HL-60 (cell line): ENCODE results near the gene SCYL1.
A peak's percentile ranks its signal among the peaks of the same experiment; 100 is the strongest.

Source experiments
- DNase-seq, 2 experiments: peaks; one replicate each; pipeline ENCODE4 v3.0.0-alpha.2; 2010 to 2020; ENCODE audit warnings: low read depth in 1 of 2, low spot score in 1 of 2
- H3K27ac ChIP-seq: fragments of 250-450 bp; sonication (Bioruptor Pico); replicated peaks from 2 replicates; pipeline ENCODE4 v1.5.1; 2020; ENCODE audit warnings: mild to moderate bottlenecking, moderate library complexity
- H3K27me3 ChIP-seq: fragments of 250-450 bp; sonication (Bioruptor Pico); 2 replicates; pipeline ENCODE4 v1.5.1; 2021; ENCODE audit warnings: mild to moderate bottlenecking, moderate library complexity; ENCODE audit not compliant: insufficient read depth, poor library complexity, severe bottlenecking
- H3K4me3 ChIP-seq: replicated peaks from 2 replicates; pipeline ENCODE4 v1.5.1; 2011; ENCODE audit warnings: mild to moderate bottlenecking, control low read depth, low read length; ENCODE audit not compliant: insufficient read depth
- CTCF ChIP-seq: IDR thresholded peaks from one replicate; pipeline ENCODE4 v1.5.1; 2011; ENCODE audit warnings: low read length, control low read depth, inconsistent platforms; ENCODE audit not compliant: insufficient read depth
- GABPA ChIP-seq: IDR thresholded peaks from 2 replicates; pipeline ENCODE4 v1.6.1; 2012; ENCODE audit warnings: low read depth
- POLR2AphosphoS5 ChIP-seq: IDR thresholded peaks from 2 replicates; pipeline ENCODE4 v1.6.1; 2012; ENCODE audit warnings: low read depth
- REST ChIP-seq: IDR thresholded peaks from 2 replicates; pipeline ENCODE4 v1.6.1; 2012; ENCODE audit warnings: low read depth; ENCODE audit not compliant: insufficient replicate concordance
- SPI1 ChIP-seq: IDR thresholded peaks from 2 replicates; pipeline ENCODE4 v1.6.1; 2012; ENCODE audit warnings: low read depth, mild to moderate bottlenecking, borderline replicate concordance

Gene SCYL1

GRCh38 chr11:65502555-65503367 lies 22.1 kb upstream of the SCYL1 start:
- Histone ChIP-seq H3K27ac (peak overlapping the region; percentile 100), H3K4me3 (peak overlapping the region; percentile 82), H3K27me3 (no peaks in the 10 kb centered on the region)
- DNase-seq, result peak in 1 of 2 experiments; percentile 47
- TF ChIP-seq POLR2AphosphoS5, result peak; percentile 94
- TF ChIP-seq CTCF, result no peak

- Histone ChIP-seq H3K27ac (peak overlapping the region; percentile 100), H3K27me3 (no peaks in the 10 kb centered on the region), H3K4me3 (peak overlapping the region; percentile 82)
- no peak for DNase-seq
- TF ChIP-seq POLR2AphosphoS5 (no peak; the same call in 1 of the 2 replicates), SPI1 (no peak), GABPA (no peak), REST (no peak), CTCF (no peak)
These were observed 21.4 kb upstream of the SCYL1 start for GRCh38 chr11:65503368-65503948.

DNA sequence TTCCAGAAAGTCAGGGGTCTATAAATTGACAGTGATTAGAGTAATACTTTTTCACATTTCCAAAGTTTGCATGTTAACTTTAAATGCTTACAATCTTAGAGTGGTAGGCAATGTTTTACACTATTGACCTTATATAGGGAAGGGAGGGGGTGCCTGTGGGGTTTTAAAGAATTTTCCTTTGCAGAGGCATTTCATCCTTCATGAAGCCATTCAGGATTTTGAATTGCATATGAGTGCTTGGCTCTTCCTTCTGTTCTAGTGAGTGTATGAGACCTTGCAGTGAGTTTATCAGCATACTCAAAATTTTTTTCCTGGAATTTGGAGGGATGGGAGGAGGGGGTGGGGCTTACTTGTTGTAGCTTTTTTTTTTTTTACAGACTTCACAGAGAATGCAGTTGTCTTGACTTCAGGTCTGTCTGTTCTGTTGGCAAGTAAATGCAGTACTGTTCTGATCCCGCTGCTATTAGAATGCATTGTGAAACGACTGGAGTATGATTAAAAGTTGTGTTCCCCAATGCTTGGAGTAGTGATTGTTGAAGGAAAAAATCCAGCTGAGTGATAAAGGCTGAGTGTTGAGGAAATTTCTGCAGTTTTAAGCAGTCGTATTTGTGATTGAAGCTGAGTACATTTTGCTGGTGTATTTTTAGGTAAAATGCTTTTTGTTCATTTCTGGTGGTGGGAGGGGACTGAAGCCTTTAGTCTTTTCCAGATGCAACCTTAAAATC lies 20.8 kb upstream of the SCYL1 start:
- Histone ChIP-seq H3K4me3 (peak overlapping the region; percentile 82), H3K27me3 (no peaks in the 10 kb centered on the region), H3K27ac (peak overlapping the region; percentile 100)
- TF ChIP-seq GABPA (no peak), POLR2AphosphoS5 (peak; percentile 82)
- no peak for DNase-seq

- no peak for TF ChIP-seq SPI1
- no peak for TF ChIP-seq CTCF
- no peak; the same call in none of the 2 replicates for TF ChIP-seq POLR2AphosphoS5
- Histone ChIP-seq H3K27ac (peak overlapping the region; percentile 100), H3K27me3 (no peaks in the 10 kb centered on the region), H3K4me3 (peak overlapping the region; percentile 82)
- peak in 1 of 2 experiments; percentile 46 for DNase-seq
These were observed 20.0 kb upstream of the SCYL1 start for GRCh38 chr11:65504674-65505465.
